NCI-H187 treated with DMSO at 0.1 percent for 48 hours (cell line): ENCODE data around the gene ITGAL.
A peak's percentile ranks its signal among the peaks of the same experiment; 100 is the strongest.
"Not testable (repeated sequence)": the region's sequence is repeated elsewhere in the genome, so short reads cannot be mapped to it uniquely, and the experiment has no call there.

Source experiments
- DNase-seq: peaks from one replicate; lab custom pipeline; 2025; lab: John Stamatoyannopoulos, UW

ITGAL gene

GRCh38 chr16:30472328-30472942 lies at the start of gene ITGAL:
Gene ITGAL (plus strand): TSS chr16:30472742. CDS start chr16:30472838, 96 bp downstream.
- no peak for DNase-seq

GRCh38 chr16:30428055-30428454 lies 44.5 kb upstream of the ITGAL start:
- DNase-seq, result no peak

GRCh38 chr16:30429418-30429677 lies 43.2 kb upstream of the ITGAL start:
- DNase-seq, result no peak

- DNase-seq, result peak; percentile 90
These were observed 42.7 kb upstream of the ITGAL start, which contains the start of gene DCTPP1 for GRCh38 chr16:30429678-30430427. Gene DCTPP1 (minus strand): TSS chr16:30430030. CDS start chr16:30429980, 50 bp downstream.

GRCh38 chr16:30430428-30430970 lies 42.0 kb upstream of the ITGAL start:
- DNase-seq, result no peak

GRCh38 chr16:30434852-30435251 lies 37.7 kb upstream of the ITGAL start:
- DNase-seq, result no peak

GRCh38 chr16:30437511-30438046 lies 35.0 kb upstream of the ITGAL start:
- DNase-seq, result peak; percentile 51

GRCh38 chr16:30438835-30439234 lies 33.7 kb upstream of the ITGAL start:
- DNase-seq, result no peak

GRCh38 chr16:30439720-30440348 lies 32.7 kb upstream of the ITGAL start:
- DNase-seq, result no peak

GRCh38 chr16:30443631-30444030 lies 28.9 kb upstream of the ITGAL start:
- DNase-seq, result no peak

GRCh38 chr16:30444231-30445148 lies 28.1 kb upstream of the ITGAL start:
- DNase-seq, result no peak

- DNase-seq, result no peak
These were observed 27.5 kb upstream of the ITGAL start for GRCh38 chr16:30445149-30445407.

- DNase-seq, result peak; percentile 59
These were observed 26.9 kb upstream of the ITGAL start, which contains the start of gene SEPHS2 for GRCh38 chr16:30445408-30446202. Gene SEPHS2 (minus strand): TSS chr16:30445874. CDS start chr16:30445727, 147 bp downstream.

GRCh38 chr16:30446203-30446595 lies 26.3 kb upstream of the ITGAL start:
- no peak for DNase-seq

- DNase-seq, result no peak
These were observed 24.9 kb upstream of the ITGAL start for GRCh38 chr16:30447512-30448226.

- DNase-seq, result no peak
These were observed 23.5 kb upstream of the ITGAL start for GRCh38 chr16:30449116-30449435.

- not testable (repeated sequence) for DNase-seq
These were observed 19.6 kb upstream of the ITGAL start for GRCh38 chr16:30452709-30453580.

GRCh38 chr16:30456302-30456701 lies 16.2 kb upstream of the ITGAL start:
- no peak for DNase-seq

- no peak for DNase-seq
These were observed 15.3 kb upstream of the ITGAL start for GRCh38 chr16:30457256-30457655.
